Omental fat pad (tissue), 4 donors: ENCODE measurements around the gene ZSCAN5A. TPM values are rescaled to one million over a fixed set of nuclear protein-coding genes. Genes with fewer than 3 reads are reported as not detected.

ENCODE experiments used
- ATAC-seq: fragments of 150-250 bp; one replicate; pipeline ENCODE4 v1.9.1; 2016; ENCODE audit warnings: mild to moderate bottlenecking, moderate library complexity; ENCODE audit not compliant: low FRiP score
- DNase-seq: peaks from one replicate; pipeline ENCODE4 v3.0.0-alpha.2; 2019; ENCODE audit warnings: low spot score
- CTCF ChIP-seq, 3 donors: fragments of 450-650 bp; IDR thresholded peaks; one replicate each; pipeline ENCODE4 v1.5.1; 2016 to 2017; ENCODE audit warnings: antibody characterized with exemption in 3 of 3, mild to moderate bottlenecking in 3 of 3, moderate library complexity in 2 of 3
- total RNA-seq, 4 donors: library from RNA; depleted of rRNA; stranded (reverse); fragments of >200 nt; gene quantifications; one replicate each; pipeline ENCODE4 v1.1.0, GENCODE V29; 2016

ZSCAN5A gene
- total RNA-seq, 4 donors from 2014 or later: 5.9 to 10.3 (median 8.2) TPM

GRCh38 chr19:56315077-56315828 lies 614 bp upstream of the ZSCAN5A start:
- DNase-seq (peak; percentile 79), ATAC-seq (peak; percentile 96)
- TF ChIP-seq CTCF (IDR thresholded peaks at IDR 0.05): no peak

GRCh38 chr19:56314018-56314380 lies 640 bp downstream of the ZSCAN5A start:
- DNase-seq (no peak), ATAC-seq (no peak)
- TF ChIP-seq CTCF (IDR thresholded peaks at IDR 0.05): no peak

- ATAC-seq (no peak), DNase-seq (no peak)
- TF ChIP-seq CTCF (IDR thresholded peaks at IDR 0.05): no peak
These were observed 1.6 kb downstream of the ZSCAN5A start for GRCh38 chr19:56312787-56313657.

- TF ChIP-seq CTCF (IDR thresholded peaks at IDR 0.05): no peak
- no peak for ATAC-seq
- no peak for DNase-seq
These were observed 2.3 kb downstream of the ZSCAN5A start for GRCh38 chr19:56312342-56312741.

- no peak for TF ChIP-seq CTCF (IDR thresholded peaks at IDR 0.05)
- no peak for ATAC-seq
- DNase-seq: no peak
These were observed 4.2 kb downstream of the ZSCAN5A start for GRCh38 chr19:56310462-56310861.

GRCh38 chr19:56309511-56310185 lies 5.0 kb downstream of the ZSCAN5A start:
- ATAC-seq (peak; percentile 27), DNase-seq (no peak)

More at GRCh38 chr19:56309511-56310185, 5.0 kb downstream of the ZSCAN5A start:
- no peak for TF ChIP-seq CTCF (IDR thresholded peaks at IDR 0.05)
